Astrocyte of the spinal cord (primary cell): ENCODE data around the gene CACNG6.

Experiments
- DNase-seq: peaks from one replicate; pipeline ENCODE4 v3.0.0; 2011; ENCODE audit warnings: low read depth, low spot score
- H3K4me3 ChIP-seq: 2 replicates; pipeline ENCODE4 v1.5.1; 2011; ENCODE audit warnings: low read depth, mild to moderate bottlenecking, low read length, moderate library complexity
- CTCF ChIP-seq: IDR thresholded peaks from 2 replicates; pipeline ENCODE4 v1.5.1; 2012; ENCODE audit warnings: low read depth, mild to moderate bottlenecking, low read length, inconsistent platforms
- in situ Hi-C: cut with HindIII; loops from 2 replicates; pipeline ENCODE4 v1.10.0; 2017; ENCODE audit warnings: low sequenced_read_pairs

CACNG6 gene

GRCh38 chr19:53958823-53959757, 32.3 kb upstream of the CACNG6 start:
- no peak for DNase-seq
- in situ Hi-C loops = no loop called here
- no peak overlapping the region for H3K4me3 ChIP-seq
- no peak for TF ChIP-seq CTCF

- in situ Hi-C loops = no loop called here
- TF ChIP-seq CTCF = no peak
- H3K4me3 ChIP-seq = no peak overlapping the region
- no peak for DNase-seq
Measured at GRCh38 chr19:53960187-53960586, 31.2 kb upstream of the CACNG6 start.

GRCh38 chr19:53960886-53961285, 30.6 kb upstream of the CACNG6 start:
- no peak overlapping the region for H3K4me3 ChIP-seq
- DNase-seq = no peak
- in situ Hi-C loops = no loop called here
- TF ChIP-seq CTCF = no peak

- TF ChIP-seq CTCF = no peak
- no peak for DNase-seq
- in situ Hi-C loops = no loop called here
- H3K4me3 ChIP-seq = peak overlapping the region; percentile 12
Measured at GRCh38 chr19:53961523-53962356, 29.7 kb upstream of the CACNG6 start.

- H3K4me3 ChIP-seq = peak within 1 kb of the TSS; percentile 12
- no peak for DNase-seq
- in situ Hi-C loops = no loop called here
- no peak for TF ChIP-seq CTCF
Measured at GRCh38 chr19:53962887-53963431, 28.5 kb upstream of the CACNG6 start, which contains the start of gene CACNG8. CACNG8 (plus strand) TSS chr19:53962937.

- in situ Hi-C loops = no loop called here
- TF ChIP-seq CTCF = no peak
- no peak for DNase-seq
- no peak overlapping the region for H3K4me3 ChIP-seq
Measured at GRCh38 chr19:53965091-53965490, 26.3 kb upstream of the CACNG6 start.
